H1 (cell line): ENCODE results near the gene LYZ. TPM values are rescaled to one million over a fixed set of nuclear protein-coding genes. Genes with fewer than 3 reads are reported as not detected.

Source experiments
- CTCF ChIA-PET: fragments of 300-600 bp; sonication (Branson Sonifier 250); formaldehyde crosslinking; loops from one replicate; lab custom pipeline; 2021; ENCODE audit not compliant: partially characterized antibody; lab: Charles Lee
- POLR2A ChIA-PET: fragments of 300-600 bp; sonication (Branson Sonifier 250); formaldehyde crosslinking; loops from one replicate; lab custom pipeline; 2021; ENCODE audit warnings: inconsistent platforms; ENCODE audit not compliant: partially characterized antibody; lab: Charles Lee
- DNase-seq, 2 experiments: peaks; one replicate each; pipeline versions ENCODE4 v3.0.0 to v3.0.0-alpha.2; 2010 to 2022; ENCODE audit warnings: low spot score in 2 of 2, low read depth in 1 of 2, mixed read lengths in 1 of 2
- FAIRE-seq: peaks from 2 replicates; lab custom pipeline; 2011; peaks lifted over from hg19 to GRCh38; lab: Jason Lieb, UNC
- H2AFZ ChIP-seq: 2 replicates; pipeline ENCODE4 v1.8.1; 2012; ENCODE audit warnings: low read length, inconsistent platforms
- H2AK5ac ChIP-seq: 2 replicates; pipeline ENCODE4 v1.6.1; 2013; ENCODE audit warnings: low read depth, low read length
- H2BK120ac ChIP-seq: replicated peaks from 2 replicates; pipeline ENCODE3; 2013; ENCODE audit warnings: low read depth, low read length, inconsistent platforms
- H2BK12ac ChIP-seq: 2 replicates; pipeline ENCODE4 v1.6.1; 2013; ENCODE audit warnings: low read depth, low read length
- H2BK15ac ChIP-seq: 2 replicates; pipeline ENCODE4 v1.6.1; 2013; ENCODE audit warnings: low read length
- H2BK20ac ChIP-seq: 2 replicates; pipeline ENCODE4 v1.6.1; 2013; ENCODE audit warnings: low read length
- H2BK5ac ChIP-seq: 2 replicates; pipeline ENCODE4 v1.6.1; 2013; ENCODE audit warnings: low read depth, low read length
- H3K14ac ChIP-seq: 2 replicates; pipeline ENCODE4 v1.6.1; 2013; ENCODE audit warnings: inconsistent platforms; ENCODE audit not compliant: insufficient read length
- H3K18ac ChIP-seq: 2 replicates; pipeline ENCODE4 v1.6.1; 2013; ENCODE audit warnings: low read length; ENCODE audit errors: extremely low read depth
- H3K23ac ChIP-seq: 2 replicates; pipeline ENCODE4 v1.6.1; 2013; ENCODE audit warnings: inconsistent platforms; ENCODE audit not compliant: insufficient read length
- H3K23me2 ChIP-seq: 2 replicates; pipeline ENCODE4 v1.6.1; 2013; ENCODE audit warnings: low read depth, low read length
- H3K27ac ChIP-seq: 2 replicates; pipeline ENCODE4 v1.6.1; 2011; ENCODE audit warnings: low read depth, low read length, inconsistent platforms
- H3K27me3 ChIP-seq, 4 experiments: replicated peaks in 1 of 4; 1 replicate in 1 of 4; 2 replicates in 3 of 4; pipeline versions ENCODE4 v1.6.1 to v1.8.1; 2011 to 2013; ENCODE audit warnings: low read length in 3 of 4, mild to moderate bottlenecking in 3 of 4, inconsistent platforms in 2 of 4, mixed read lengths in 2 of 4, moderate library complexity in 1 of 4; ENCODE audit not compliant: control insufficient read depth in 3 of 4, insufficient read depth in 3 of 4; ENCODE audit errors: extremely low read depth in 1 of 4
- H3K36me3 ChIP-seq, 4 experiments: 2 replicates each; pipeline versions ENCODE4 v1.6.1 to v1.8.1; 2011 to 2013; ENCODE audit warnings: mild to moderate bottlenecking in 4 of 4, low read length in 3 of 4, moderate library complexity in 2 of 4, control low read depth in 1 of 4, inconsistent platforms in 1 of 4; ENCODE audit not compliant: insufficient read depth in 4 of 4, control insufficient read depth in 2 of 4
- H3K4ac ChIP-seq: replicated peaks from 2 replicates; pipeline ENCODE3; 2013; ENCODE audit warnings: low read length, low read depth, mixed read lengths, inconsistent platforms; ENCODE audit not compliant: insufficient read length
- H3K4me1 ChIP-seq, 4 experiments: replicated peaks in 1 of 4; 1 replicate in 1 of 4; 2 replicates in 3 of 4; pipeline versions ENCODE4 v1.6.1 to v1.8.1; 2011 to 2013; ENCODE audit warnings: low read length in 3 of 4, inconsistent platforms in 2 of 4, mixed read lengths in 1 of 4; ENCODE audit not compliant: insufficient read depth in 4 of 4, control insufficient read depth in 3 of 4
- H3K4me2 ChIP-seq, 2 experiments: 2 replicates each; pipeline versions ENCODE4 v1.6.1 to v1.8.1; 2011 to 2013; ENCODE audit warnings: low read depth in 2 of 2, low read length in 2 of 2, control low read depth in 1 of 2, inconsistent platforms in 1 of 2, mild to moderate bottlenecking in 1 of 2; ENCODE audit not compliant: insufficient read depth in 1 of 2
- H3K4me3 ChIP-seq, 4 experiments: fragments of 200-600, 300-600 bp in 1 of 4; sonication (generic), shearing (Covaris generic), sonication (Bioruptor Twin) in 1 of 4; 2 replicates each; pipeline versions ENCODE4 v1.5.1 to v1.8.1; 2011 to 2016; ENCODE audit warnings: low read length in 4 of 4, low read depth in 3 of 4, control low read depth in 2 of 4, inconsistent platforms in 2 of 4, mild to moderate bottlenecking in 2 of 4, mixed read lengths in 1 of 4, moderate library complexity in 1 of 4; ENCODE audit not compliant: insufficient read depth in 2 of 4; ENCODE audit errors: extremely low read depth in 1 of 4
- H3K56ac ChIP-seq: replicated peaks from 2 replicates; pipeline ENCODE3; 2013; ENCODE audit warnings: low read depth, mild to moderate bottlenecking, mixed read lengths, low read length, inconsistent platforms; ENCODE audit not compliant: insufficient read length
- H3K79me1 ChIP-seq: 2 replicates; pipeline ENCODE4 v1.6.1; 2013; ENCODE audit warnings: low read depth, low read length, control low read depth
- H3K79me2 ChIP-seq, 2 experiments: 2 replicates each; pipeline versions ENCODE4 v1.6.1 to v1.8.1; 2012 to 2013; ENCODE audit warnings: low read length in 2 of 2, mild to moderate bottlenecking in 2 of 2, inconsistent platforms in 1 of 2; ENCODE audit not compliant: insufficient read depth in 2 of 2, control insufficient read depth in 1 of 2
- H3K9ac ChIP-seq, 4 experiments: replicated peaks in 1 of 4; 1 replicate in 1 of 4; 2 replicates in 3 of 4; pipeline versions ENCODE4 v1.6.1 to v1.8.1; 2011 to 2013; ENCODE audit warnings: low read depth in 3 of 4, low read length in 3 of 4, control low read depth in 2 of 4, mild to moderate bottlenecking in 2 of 4, moderate library complexity in 2 of 4, inconsistent platforms in 1 of 4; ENCODE audit errors: extremely low read depth in 1 of 4
- H3K9me3 ChIP-seq, 2 experiments: 2 replicates each; pipeline versions ENCODE4 v1.6.1 to v1.8.1; 2012 to 2013; ENCODE audit warnings: mild to moderate bottlenecking in 2 of 2, moderate library complexity in 2 of 2, control low read depth in 1 of 2, inconsistent platforms in 1 of 2, low read depth in 1 of 2, low read length in 1 of 2, mixed read lengths in 1 of 2; ENCODE audit not compliant: insufficient read depth in 2 of 2
- H4K20me1 ChIP-seq, 2 experiments: replicated peaks in 1 of 2; 2 replicates each; pipeline versions ENCODE3 to v1.8.1; 2011 to 2013; ENCODE audit warnings: inconsistent platforms in 2 of 2, low read length in 2 of 2, mild to moderate bottlenecking in 1 of 2; ENCODE audit not compliant: insufficient read depth in 2 of 2, control insufficient read depth in 1 of 2
- H4K5ac ChIP-seq: 2 replicates; pipeline ENCODE4 v1.6.1; 2013; ENCODE audit warnings: low read length, low read depth, mixed read lengths, inconsistent platforms; ENCODE audit not compliant: insufficient read length
- H4K8ac ChIP-seq: 2 replicates; pipeline ENCODE4 v1.8.0; 2013; ENCODE audit warnings: mild to moderate bottlenecking, moderate library complexity, low read length, inconsistent platforms; ENCODE audit not compliant: insufficient read depth; ENCODE audit errors: extremely low read depth
- H4K91ac ChIP-seq: replicated peaks from 2 replicates; pipeline ENCODE3; 2013; ENCODE audit warnings: low read length, mixed read lengths, inconsistent platforms; ENCODE audit not compliant: insufficient read length
- ASH2L ChIP-seq: fragments of 200-600, 300-600 bp; sonication (generic); IDR thresholded peaks from one replicate; pipeline ENCODE4 v1.7.1; 2017; ENCODE audit warnings: low read length
- KDM4A ChIP-seq: IDR thresholded peaks from one replicate; pipeline ENCODE4 v1.7.1; 2012; ENCODE audit warnings: low read depth, mild to moderate bottlenecking, moderate library complexity, low read length, inconsistent platforms; ENCODE audit not compliant: severe bottlenecking
- MAFK ChIP-seq: IDR thresholded peaks from 2 replicates; pipeline ENCODE4 v1.6.1; 2012; ENCODE audit warnings: low read depth, mild to moderate bottlenecking, improper control_type of control experiment, low read length
- WGBS, 2 experiments: shearing (Covaris generic) in 1 of 2; methylation state at CpG; one replicate each; pipeline versions ENCODE4 v1.1.6 to v1.1.7; 2013 to 2015; ENCODE audit warnings: low lambda C conversion rate in 2 of 2, mixed read lengths in 2 of 2, inconsistent platforms in 1 of 2, low coverage in 1 of 2, missing lambda C conversion rate in 1 of 2; ENCODE audit not compliant: insufficient replicate concordance in 2 of 2, insufficient coverage in 1 of 2, insufficient read length in 1 of 2; ENCODE audit errors: extremely low coverage in 1 of 2, missing lambda C conversion rate in 1 of 2; 5-methylcytosine and 5-hydroxymethylcytosine counted together
- polyA plus RNA-seq, 7 experiments: library from polyadenylated mRNA; depleted of rRNA in 3 of 7; stranded (reverse) in 5 of 7; unstranded in 2 of 7; fragments of >200 nt in 5 of 7; fragments of 200-250 nt in 2 of 7; gene quantifications; 1 replicate in 5 of 7; 2 replicates in 1 of 7; 4 replicates in 1 of 7; pipeline versions ENCODE4 v1.2.1 to v1.2.3, GENCODE V29; 2011 to 2013; ENCODE audit warnings: missing spikeins in 2 of 7, mixed read lengths in 2 of 7
- total RNA-seq: library from RNA; stranded (reverse); fragmentation: NEBNext Ultra II Directional; extraction: Animal tissue kit (Norgen Biotek cat#: 25700); gene quantifications from 2 replicates; pipeline ENCODE4 v1.2.1, GENCODE V29; 2021

Gene LYZ
- total and polyA plus RNA-seq, 2 of the 8 experiments (the other 6 are each of a cell fraction or from before 2014, with no cell fraction given) = not detected

DNA sequence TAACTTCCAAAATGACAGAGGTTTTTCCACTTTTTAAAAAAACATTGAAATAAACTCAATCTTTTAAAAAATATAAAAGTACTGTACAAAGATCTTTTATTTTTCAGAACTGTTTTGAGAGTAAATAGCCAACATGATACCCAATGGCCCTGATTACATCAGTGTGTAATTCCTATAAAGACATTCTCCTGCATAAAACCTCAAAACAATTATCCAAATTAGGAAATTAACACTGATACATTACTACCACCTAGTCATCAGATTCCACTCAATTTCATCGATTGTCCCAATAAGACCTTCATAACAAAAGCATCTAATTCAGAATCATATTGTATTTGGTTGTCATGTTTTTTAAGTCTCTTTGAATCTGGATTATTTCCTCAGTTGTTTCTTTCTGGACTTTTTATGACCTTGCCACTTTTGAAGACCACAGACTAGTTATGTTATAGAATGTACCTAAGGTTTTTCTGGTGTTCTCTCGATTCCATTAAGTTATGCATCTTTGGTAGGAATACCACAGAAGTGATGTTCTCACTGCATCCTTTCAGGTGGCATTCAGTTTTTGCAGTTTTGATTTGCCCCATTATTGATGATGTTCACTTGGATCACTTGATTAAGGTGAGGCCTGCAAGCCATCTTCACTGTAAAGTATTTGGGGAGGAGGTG lies 7.3 kb downstream of the LYZ start:
- Histone ChIP-seq H2AFZ (no peak overlapping the region), H4K91ac (no peak overlapping the region), H2AK5ac (no peak overlapping the region), H2BK15ac (no peak overlapping the region), H2BK20ac (no peak overlapping the region), H3K27me3 (no peaks in the 10 kb centered on the region), H3K79me2 (peaks cover 0 to 4% of the 10 kb centered on the region in 2 experiments; a peak in 1 of 4 replicates), H2BK5ac (no peak overlapping the region), H3K23me2 (no peaks in the 10 kb centered on the region; the same call in 1 of the 2 replicates), H3K9ac (no peak overlapping the region), H4K8ac (no peak overlapping the region), H3K18ac (no peak overlapping the region), H3K36me3 (no peaks in the 10 kb centered on the region), H3K4me1 (peaks cover 0 to 5% (median under 1%) of the 10 kb centered on the region in 4 experiments; a peak in 5 of 7 replicates), H3K79me1 (no peaks in the 10 kb centered on the region), H3K27ac (no peak overlapping the region), H3K4ac (no peak overlapping the region), H4K20me1 (no peaks in the 10 kb centered on the region), H3K23ac (no peak overlapping the region), H3K4me3 (no peak overlapping the region), H3K14ac (no peak overlapping the region), H2BK120ac (no peak overlapping the region), H3K4me2 (no peak overlapping the region), H3K56ac (no peak overlapping the region), H2BK12ac (no peak overlapping the region), H4K5ac (no peak overlapping the region), H3K9me3 (no peaks in the 10 kb centered on the region)
- POLR2A ChIA-PET = interaction anchor here (1.6 kb wide), 1 partner anchor 230 kb away, joined by 6 read pairs; the partner anchor contains the start of gene CCT2
- CTCF ChIA-PET = interaction anchor here (0.6 to 3.7 kb wide), 3 partner anchors 136 to 227 kb away, joined by 3 to 57 read pairs (median 3); no protein-coding TSS in a partner anchor
- DNase-seq (no peak), FAIRE-seq (no peak)
- TF ChIP-seq MAFK (no peak), KDM4A (no peak), ASH2L (no peak)
- WGBS, 2 experiments = 92% methylated on average over 2 of the region's 2 CpGs; no CpG with 5 or more reads in 1 of the 2 experiments
